Keratinocyte (primary cell): Measurements from ENCODE around the gene PLCL1.

Experiments
- EZH2 ChIP-seq: IDR thresholded peaks from one replicate; pipeline ENCODE4 v1.6.1; 2012; ENCODE audit warnings: inconsistent platforms, mild to moderate bottlenecking, low read length, moderate library complexity
- TF ChIP-seq, protein P1 (sequence below), 3 experiments: IDR thresholded peaks in 1 of 3; conservative IDR thresholded peaks in 1 of 3; optimal IDR thresholded peaks in 1 of 3; 2 replicates in 2 of 3; 3 replicates in 1 of 3; pipeline versions ENCODE3 to v1.5.1; 2011; ENCODE audit warnings: low read length in 3 of 3, mild to moderate bottlenecking in 3 of 3, moderate library complexity in 2 of 3, control low read depth in 1 of 3, inconsistent platforms in 1 of 3; ENCODE audit not compliant: insufficient read depth in 2 of 3; ENCODE audit errors: extremely low read depth in 1 of 3

DNA sequence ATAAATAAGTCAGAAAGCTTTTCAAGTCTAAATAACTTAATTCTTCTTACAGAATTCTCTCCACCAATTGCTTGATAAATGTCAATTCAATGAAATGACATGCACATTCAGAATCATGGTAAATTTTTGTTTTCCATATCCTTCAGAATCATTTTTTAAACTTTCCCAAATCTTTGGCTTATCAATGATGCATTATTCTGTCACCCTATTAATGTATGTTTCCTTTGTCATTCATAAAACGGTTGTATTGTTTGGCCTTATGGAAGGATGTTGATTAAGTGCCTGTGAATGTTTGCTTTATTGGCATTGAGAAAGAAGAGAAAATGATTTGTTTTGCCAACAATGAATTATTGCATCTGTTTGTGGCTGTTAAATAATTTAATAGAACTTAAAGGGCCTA lies 260.9 kb downstream of the PLCL1 start:
- TF ChIP-seq, protein P1, sequence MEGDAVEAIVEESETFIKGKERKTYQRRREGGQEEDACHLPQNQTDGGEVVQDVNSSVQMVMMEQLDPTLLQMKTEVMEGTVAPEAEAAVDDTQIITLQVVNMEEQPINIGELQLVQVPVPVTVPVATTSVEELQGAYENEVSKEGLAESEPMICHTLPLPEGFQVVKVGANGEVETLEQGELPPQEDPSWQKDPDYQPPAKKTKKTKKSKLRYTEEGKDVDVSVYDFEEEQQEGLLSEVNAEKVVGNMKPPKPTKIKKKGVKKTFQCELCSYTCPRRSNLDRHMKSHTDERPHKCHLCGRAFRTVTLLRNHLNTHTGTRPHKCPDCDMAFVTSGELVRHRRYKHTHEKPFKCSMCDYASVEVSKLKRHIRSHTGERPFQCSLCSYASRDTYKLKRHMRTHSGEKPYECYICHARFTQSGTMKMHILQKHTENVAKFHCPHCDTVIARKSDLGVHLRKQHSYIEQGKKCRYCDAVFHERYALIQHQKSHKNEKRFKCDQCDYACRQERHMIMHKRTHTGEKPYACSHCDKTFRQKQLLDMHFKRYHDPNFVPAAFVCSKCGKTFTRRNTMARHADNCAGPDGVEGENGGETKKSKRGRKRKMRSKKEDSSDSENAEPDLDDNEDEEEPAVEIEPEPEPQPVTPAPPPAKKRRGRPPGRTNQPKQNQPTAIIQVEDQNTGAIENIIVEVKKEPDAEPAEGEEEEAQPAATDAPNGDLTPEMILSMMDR (optimal IDR thresholded peaks at IDR 0.05 in 1 of 3, IDR thresholded peaks at IDR 0.05 in 1 of 3, conservative IDR thresholded peaks at IDR 0.05 in 1 of 3; ENCODE audit: extremely low read depth in 1 of 3, insufficient read depth in 2 of 3, low read length in 3 of 3): no peak
- no peak for TF ChIP-seq EZH2
